HG03159 (cell line): ENCODE measurements around the gene GABPB2.

ENCODE experiments used
- ATAC-seq: cut with Tn5 transposase; IDR thresholded peaks from one replicate; pipeline ENCODE4 v1.9.1; 2021; ENCODE audit warnings: mild to moderate bottlenecking, moderate library complexity; ENCODE audit not compliant: unreplicated experiment

GABPB2 gene

GRCh38 chr1:151158326-151158725, 87.8 kb downstream of the GABPB2 start:
- ATAC-seq, result no peak

- ATAC-seq, result no peak
Measured at GRCh38 chr1:151158751-151159251, 88.2 kb downstream of the GABPB2 start.

- ATAC-seq, result no peak
Measured at GRCh38 chr1:151159373-151159772, 88.8 kb downstream of the GABPB2 start.

GRCh38 chr1:151164732-151165280, 94.2 kb downstream of the GABPB2 start:
- ATAC-seq, result no peak

GRCh38 chr1:151165281-151165737, 94.7 kb downstream of the GABPB2 start:
- peak; percentile 12 for ATAC-seq

- peak; percentile 86 for ATAC-seq
Measured at GRCh38 chr1:151165738-151166504, 95.4 kb downstream of the GABPB2 start, which contains the start of the genes LYSMD1 and SCNM1. TSS of gene LYSMD1 (minus strand) at chr1:151165902. CDS start at chr1:151165258, 644 bp downstream. TSS of gene SCNM1 (plus strand) at chr1:151166144. CDS start at chr1:151166153, 9 bp downstream.

- no peak for ATAC-seq
Measured at GRCh38 chr1:151166505-151166956, 96.0 kb downstream of the GABPB2 start.

- no peak for ATAC-seq
Measured at GRCh38 chr1:151167116-151167515, 96.6 kb downstream of the GABPB2 start.

- ATAC-seq, result no peak
Measured at GRCh38 chr1:151171190-151171589, 100.6 kb downstream of the GABPB2 start.
